Memory B cell (primary cell): ENCODE data around the gene PTPRU.

Source experiments
- ATAC-seq: fragments of 150-1000 bp; cut with Tn5 transposase; 2 replicates; pipeline ENCODE4 v1.10.0; 2021; ENCODE audit warnings: low read depth, mild to moderate bottlenecking, moderate library complexity
- DNase-seq, 2 donors: peaks; one replicate each; pipeline ENCODE4 v3.0.0; 2022; ENCODE audit warnings: low spot score in 2 of 2
- H3K27ac Mint-ChIP-seq: one replicate; pipeline ENCODE4 v1.8.0; 2022; ENCODE audit warnings: mild to moderate bottlenecking, moderate library complexity, mixed read lengths
- H3K27me3 Mint-ChIP-seq: one replicate; pipeline ENCODE4 v1.8.0; 2022; ENCODE audit warnings: mixed read lengths
- H3K36me3 Mint-ChIP-seq: one replicate; pipeline ENCODE4 v1.8.0; 2022; ENCODE audit warnings: mild to moderate bottlenecking, mixed read lengths
- H3K4me1 Mint-ChIP-seq: one replicate; pipeline ENCODE4 v1.8.0; 2022; ENCODE audit warnings: mixed read lengths
- H3K4me3 Mint-ChIP-seq: one replicate; pipeline ENCODE4 v1.8.0; 2022; ENCODE audit warnings: mild to moderate bottlenecking, moderate library complexity, mixed read lengths
- H3K9me3 Mint-ChIP-seq: one replicate; pipeline ENCODE4 v1.8.0; 2022; ENCODE audit warnings: mixed read lengths

Gene PTPRU

GRCh38 chr1:29275435-29275834 lies 39.1 kb downstream of the PTPRU start:
- Mint-ChIP-seq H3K9me3 (peaks cover 3% of the 10 kb centered on the region), H3K4me3 (no peak overlapping the region), H3K27me3 (peaks cover 13% of the 10 kb centered on the region), H3K27ac (no peak overlapping the region), H3K4me1 (no peaks in the 10 kb centered on the region), H3K36me3 (peaks cover 2% of the 10 kb centered on the region)
- DNase-seq (no peak), ATAC-seq (no peak)

- ATAC-seq (no peak), DNase-seq (no peak)
- H3K27ac Mint-ChIP-seq = no peak overlapping the region
- no peak overlapping the region for H3K4me3 Mint-ChIP-seq
- peaks cover 3% of the 10 kb centered on the region for H3K9me3 Mint-ChIP-seq
- peaks cover 2% of the 10 kb centered on the region for H3K36me3 Mint-ChIP-seq
- H3K27me3 Mint-ChIP-seq = peaks cover 10% of the 10 kb centered on the region
- H3K4me1 Mint-ChIP-seq = peaks cover 1% of the 10 kb centered on the region
Observed at GRCh38 chr1:29278124-29278523, 41.8 kb downstream of the PTPRU start.

- Mint-ChIP-seq H3K27me3 (peaks cover 14% of the 10 kb centered on the region), H3K9me3 (peaks cover 3% of the 10 kb centered on the region), H3K4me1 (peaks cover 7% of the 10 kb centered on the region), H3K36me3 (peaks cover 2% of the 10 kb centered on the region), H3K27ac (no peak overlapping the region), H3K4me3 (no peak overlapping the region)
- ATAC-seq = no peak
- DNase-seq = no peak
Observed at GRCh38 chr1:29279406-29279805, 43.1 kb downstream of the PTPRU start.

GRCh38 chr1:29279951-29280391 lies 43.6 kb downstream of the PTPRU start:
- Mint-ChIP-seq H3K27ac (no peak overlapping the region), H3K9me3 (peaks cover 3% of the 10 kb centered on the region), H3K4me1 (peaks cover 7% of the 10 kb centered on the region), H3K4me3 (no peak overlapping the region), H3K36me3 (peaks cover 2% of the 10 kb centered on the region), H3K27me3 (peaks cover 14% of the 10 kb centered on the region)
- no peak for DNase-seq
- ATAC-seq = no peak

- Mint-ChIP-seq H3K27ac (no peak overlapping the region), H3K36me3 (peaks cover 2% of the 10 kb centered on the region), H3K27me3 (peaks cover 14% of the 10 kb centered on the region), H3K4me3 (no peak overlapping the region), H3K9me3 (peaks cover 3% of the 10 kb centered on the region), H3K4me1 (peaks cover 7% of the 10 kb centered on the region)
- ATAC-seq (no peak), DNase-seq (no peak)
Observed at GRCh38 chr1:29280409-29281131, 44.2 kb downstream of the PTPRU start.

GRCh38 chr1:29281571-29281970 lies 45.2 kb downstream of the PTPRU start:
- Mint-ChIP-seq H3K9me3 (peaks cover 3% of the 10 kb centered on the region), H3K27me3 (peaks cover 14% of the 10 kb centered on the region), H3K4me1 (peaks cover 7% of the 10 kb centered on the region), H3K27ac (no peak overlapping the region), H3K36me3 (peaks cover 2% of the 10 kb centered on the region), H3K4me3 (no peak overlapping the region)
- ATAC-seq = no peak
- no peak for DNase-seq

GRCh38 chr1:29282135-29282923 lies 46.0 kb downstream of the PTPRU start:
- no peak for DNase-seq
- Mint-ChIP-seq H3K36me3 (no peaks in the 10 kb centered on the region), H3K4me1 (peaks cover 10% of the 10 kb centered on the region), H3K4me3 (no peak overlapping the region), H3K27me3 (peaks cover 9% of the 10 kb centered on the region), H3K9me3 (no peaks in the 10 kb centered on the region), H3K27ac (no peak overlapping the region)
- ATAC-seq = no peak

- H3K27ac Mint-ChIP-seq = no peak overlapping the region
- peak overlapping the region; percentile 59 for H3K4me3 Mint-ChIP-seq
- peaks cover 10% of the 10 kb centered on the region for H3K4me1 Mint-ChIP-seq
- H3K27me3 Mint-ChIP-seq = peaks cover 8% of the 10 kb centered on the region
- no peaks in the 10 kb centered on the region for H3K36me3 Mint-ChIP-seq
- ATAC-seq (no peak), DNase-seq (no peak)
- H3K9me3 Mint-ChIP-seq = no peaks in the 10 kb centered on the region
Observed at GRCh38 chr1:29282924-29283803, 46.8 kb downstream of the PTPRU start.

- DNase-seq (no peak), ATAC-seq (no peak)
- no peaks in the 10 kb centered on the region for H3K36me3 Mint-ChIP-seq
- H3K9me3 Mint-ChIP-seq = no peaks in the 10 kb centered on the region
- H3K4me3 Mint-ChIP-seq = peak overlapping the region; percentile 59
- H3K4me1 Mint-ChIP-seq = peaks cover 10% of the 10 kb centered on the region
- H3K27me3 Mint-ChIP-seq = peaks cover 7% of the 10 kb centered on the region
- no peak overlapping the region for H3K27ac Mint-ChIP-seq
Observed at GRCh38 chr1:29283804-29284195, 47.5 kb downstream of the PTPRU start.

GRCh38 chr1:29284286-29284960 lies 48.1 kb downstream of the PTPRU start:
- Mint-ChIP-seq H3K4me3 (no peak overlapping the region), H3K9me3 (no peaks in the 10 kb centered on the region), H3K4me1 (peaks cover 10% of the 10 kb centered on the region), H3K27ac (no peak overlapping the region), H3K27me3 (peaks cover 7% of the 10 kb centered on the region), H3K36me3 (no peaks in the 10 kb centered on the region)
- ATAC-seq = no peak
- no peak for DNase-seq

- no peak for ATAC-seq
- no peaks in the 10 kb centered on the region for H3K9me3 Mint-ChIP-seq
- no peaks in the 10 kb centered on the region for H3K36me3 Mint-ChIP-seq
- no peak overlapping the region for H3K4me3 Mint-ChIP-seq
- peaks cover 10% of the 10 kb centered on the region for H3K4me1 Mint-ChIP-seq
- peaks cover 7% of the 10 kb centered on the region for H3K27me3 Mint-ChIP-seq
- no peak overlapping the region for H3K27ac Mint-ChIP-seq
- DNase-seq = no peak
Observed at GRCh38 chr1:29284961-29285560, 48.7 kb downstream of the PTPRU start.

- no peak for DNase-seq
- Mint-ChIP-seq H3K36me3 (no peaks in the 10 kb centered on the region), H3K4me3 (no peak overlapping the region), H3K4me1 (peaks cover 10% of the 10 kb centered on the region), H3K27ac (no peak overlapping the region), H3K27me3 (peaks cover 5% of the 10 kb centered on the region), H3K9me3 (no peaks in the 10 kb centered on the region)
- no peak for ATAC-seq
Observed at GRCh38 chr1:29285771-29286170, 49.4 kb downstream of the PTPRU start.

GRCh38 chr1:29286194-29286767 lies 50.0 kb downstream of the PTPRU start:
- Mint-ChIP-seq H3K4me1 (peaks cover 10% of the 10 kb centered on the region), H3K27ac (no peak overlapping the region), H3K4me3 (no peak overlapping the region), H3K27me3 (peaks cover 5% of the 10 kb centered on the region), H3K36me3 (no peaks in the 10 kb centered on the region), H3K9me3 (no peaks in the 10 kb centered on the region)
- ATAC-seq (no peak), DNase-seq (no peak)
